ENCODE data around the gene DHPS. TPM values are rescaled to one million over a fixed set of nuclear protein-coding genes. Genes with fewer than 3 reads are reported as not detected.
"Not testable (repeated sequence)": the region's sequence is repeated elsewhere in the genome, so short reads cannot be mapped to it uniquely, and the experiment has no call there.

DHPS gene
- 106 and 109 TPM in 2 replicates for total RNA-seq (2014; rRNA removed)
- polyA plus RNA-seq (2012): 66.0 TPM

GRCh38 chr19:12681074-12681987 is at the start of gene DHPS:
TSS of gene DHPS (minus strand) at chr19:12681880. CDS start at chr19:12681766, 114 bp downstream.
- peak; percentile 97 for DNase-seq (ENCODE audit: low read depth)

- no peak for DNase-seq (ENCODE audit: low read depth)
Observed at GRCh38 chr19:12731337-12731736, 49.7 kb upstream of the DHPS start.

DNA sequence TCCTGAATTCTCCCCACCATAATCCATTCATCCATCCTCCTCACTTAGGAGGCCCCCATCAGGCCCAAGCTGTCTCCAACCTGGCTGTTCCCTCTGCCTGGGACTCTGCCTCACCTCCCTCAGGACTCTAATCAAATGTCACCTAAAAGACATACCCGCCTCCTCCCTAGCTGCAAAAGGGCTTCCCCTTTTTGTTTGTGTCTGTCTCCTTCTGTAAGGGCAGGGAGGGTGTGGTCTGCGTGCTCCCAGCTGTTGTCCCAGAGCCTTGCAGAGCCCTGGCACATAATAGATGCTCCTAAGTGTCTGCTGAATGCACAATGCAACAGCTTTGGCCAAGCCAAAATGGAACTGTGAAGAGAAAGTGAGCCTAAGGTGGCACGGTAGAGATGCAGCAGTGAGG is 48.4 kb upstream of the DHPS start:
- DNase-seq (ENCODE audit: low read depth): no peak

DNA sequence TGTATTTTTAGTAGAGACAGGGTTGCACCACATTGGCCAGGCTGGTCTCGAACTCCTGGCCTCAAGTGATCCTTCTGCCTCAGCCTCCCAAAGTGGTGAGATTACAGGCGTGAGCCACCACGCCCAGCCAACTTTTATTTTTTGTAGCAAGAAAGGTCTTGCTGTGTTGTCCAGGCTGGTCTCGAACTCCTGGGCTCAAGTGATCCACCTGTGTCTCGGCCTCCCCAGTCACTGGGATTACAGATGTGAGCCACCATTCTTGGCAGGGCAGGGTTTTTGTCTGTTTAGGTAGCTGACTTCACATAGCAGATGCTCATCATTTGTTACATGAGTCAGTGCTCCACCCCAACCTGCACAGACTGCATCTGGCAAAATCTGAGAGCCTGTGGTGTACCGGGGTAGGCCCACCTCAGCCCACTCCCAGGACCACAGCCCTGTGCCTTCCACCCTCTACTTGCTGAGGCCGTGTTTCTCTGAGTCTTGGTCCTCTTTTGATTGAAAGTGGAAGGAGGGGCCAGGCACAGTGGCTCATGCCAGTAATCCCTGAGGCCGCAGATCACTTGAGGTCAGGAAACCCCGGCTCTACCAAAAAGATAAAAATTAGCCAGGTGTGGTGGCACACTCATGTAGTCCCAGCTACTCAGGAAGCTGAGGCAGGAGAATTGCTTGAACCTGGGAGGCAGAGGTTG is 46.2 kb upstream of the DHPS start:
- no peak for DNase-seq (ENCODE audit: low read depth)

- no peak for DNase-seq (ENCODE audit: low read depth)
Observed at GRCh38 chr19:12726988-12727316, 45.3 kb upstream of the DHPS start.

GRCh38 chr19:12725612-12726011 is 43.9 kb upstream of the DHPS start:
- not testable (repeated sequence) for DNase-seq (ENCODE audit: low read depth)

DNA sequence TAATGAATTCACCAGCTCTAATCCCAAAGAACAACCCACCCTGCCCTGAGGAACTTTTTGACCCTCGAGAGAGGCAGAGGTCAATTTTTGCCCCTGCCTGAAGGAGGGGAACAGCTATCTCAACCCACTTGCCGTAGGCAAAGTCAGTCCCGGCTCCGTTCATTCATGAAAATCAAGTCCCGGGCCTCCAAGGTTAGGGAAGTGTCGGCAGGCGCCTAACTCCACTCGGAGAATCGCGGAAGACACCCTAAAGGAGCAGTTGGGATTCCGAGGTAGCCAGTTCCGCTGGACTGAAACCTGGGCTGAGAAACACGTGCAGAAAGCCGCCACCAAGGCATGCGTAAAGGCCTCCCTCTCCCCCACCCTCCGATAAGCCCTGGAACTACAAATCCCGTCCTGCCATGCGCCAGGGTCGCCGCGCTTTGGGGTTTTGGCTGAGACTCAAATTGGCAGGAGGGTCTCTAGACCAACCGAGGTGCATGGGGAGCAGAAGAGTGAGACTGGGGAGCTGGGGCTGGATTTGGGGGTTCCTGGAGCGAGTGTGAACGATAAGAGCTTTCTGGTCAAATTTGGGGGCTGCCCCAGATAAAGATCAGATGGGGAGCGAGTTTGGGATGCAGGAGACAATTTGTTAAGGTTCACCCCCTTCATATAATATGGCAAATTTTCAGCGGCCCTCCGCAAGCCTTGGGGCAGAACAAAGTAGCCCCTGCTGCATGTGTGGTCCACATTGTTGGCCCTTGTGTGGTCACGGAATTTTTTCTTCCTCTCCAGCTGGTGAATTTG is 42.2 kb upstream of the DHPS start, which contains the start of gene TNPO2:
Gene TNPO2 (minus strand): TSS at position 292 of the 786 bp plus-strand sequence. CDS start 2,955 bp downstream, outside the sequence.
- DNase-seq (ENCODE audit: low read depth): peak; percentile 65

DNA sequence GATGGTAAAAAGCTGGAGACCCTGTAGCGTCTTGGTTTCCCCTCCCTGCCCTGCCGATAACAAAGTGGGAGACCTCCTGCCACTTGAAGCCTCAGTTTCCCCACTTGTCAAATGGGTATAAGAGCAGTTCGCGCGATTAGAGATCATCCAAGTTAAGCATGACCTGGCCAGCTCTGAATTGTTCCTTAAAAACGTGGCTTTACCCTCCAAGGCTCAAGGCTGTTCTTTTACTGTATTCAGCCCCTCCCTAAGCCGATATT is 41.6 kb upstream of the DHPS start:
- DNase-seq (ENCODE audit: low read depth): peak; percentile 17

DNA sequence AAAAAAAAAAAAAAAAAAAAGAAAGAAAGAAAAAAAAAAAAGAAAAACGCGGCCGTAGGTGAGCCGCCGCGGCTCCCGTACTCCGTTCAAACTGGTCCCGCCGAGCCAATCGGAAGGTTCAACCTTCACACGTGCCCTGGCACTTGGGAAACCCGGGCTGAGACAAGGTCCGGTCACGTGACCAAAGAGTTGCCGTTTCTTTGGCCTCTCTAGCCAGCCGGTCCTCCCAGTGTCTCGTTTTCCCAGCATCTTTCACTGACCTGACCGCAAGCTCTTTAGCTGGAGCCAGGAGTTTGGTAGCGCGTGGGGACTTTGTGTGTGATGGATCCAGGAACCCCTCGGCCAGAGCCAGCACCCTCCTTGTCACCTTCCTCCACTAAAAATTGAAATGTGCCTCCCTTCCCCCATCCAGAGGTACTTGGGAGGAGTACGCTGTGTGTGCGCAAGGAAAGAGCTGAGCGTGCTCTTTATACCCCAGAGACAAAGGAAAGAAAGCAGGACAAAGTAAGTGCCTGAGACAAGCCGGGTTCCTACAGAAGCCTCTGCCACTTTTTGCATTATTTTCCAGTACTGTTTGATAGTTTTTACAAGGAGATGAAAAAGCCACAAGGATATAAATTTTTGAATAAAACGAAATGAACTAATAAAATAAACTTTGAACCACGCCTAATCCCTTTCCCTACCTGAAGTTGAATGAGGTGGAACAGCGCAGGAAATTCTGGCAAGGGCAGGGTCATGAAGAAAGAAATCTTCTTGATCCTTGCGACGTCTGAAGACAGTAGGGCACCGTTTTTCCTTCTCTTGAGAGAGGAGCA is 41.1 kb upstream of the DHPS start:
- peak; percentile 99 for DNase-seq (ENCODE audit: low read depth)

- DNase-seq (ENCODE audit: low read depth): peak; percentile 71
Observed at GRCh38 chr19:12721656-12722565, 40.2 kb upstream of the DHPS start.

- DNase-seq (ENCODE audit: low read depth): peak; percentile 46
Observed at GRCh38 chr19:12720851-12721655, 39.4 kb upstream of the DHPS start.

GRCh38 chr19:12720296-12720695 is 38.6 kb upstream of the DHPS start:
- no peak for DNase-seq (ENCODE audit: low read depth)

- no peak for DNase-seq (ENCODE audit: low read depth)
Observed at GRCh38 chr19:12715929-12716328, 34.2 kb upstream of the DHPS start.

DNA sequence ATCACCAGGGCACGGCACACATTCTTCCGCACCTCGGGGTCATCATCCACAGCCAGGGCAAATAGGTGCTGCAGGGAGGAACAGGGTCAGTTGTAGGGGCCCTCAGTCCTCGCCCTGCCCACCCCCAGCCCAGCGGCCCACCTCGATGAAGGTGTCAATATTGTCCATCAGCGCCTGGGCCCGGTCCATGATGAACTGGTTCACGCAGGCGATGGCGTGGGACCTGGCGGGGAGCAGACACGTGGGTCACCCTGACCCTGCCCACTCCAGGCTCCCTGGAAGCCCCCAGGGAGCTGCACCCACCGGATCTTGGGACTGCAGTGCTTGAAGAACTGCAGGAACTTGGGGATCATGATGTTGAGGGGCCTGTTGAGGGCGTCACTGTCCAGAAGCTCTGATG is 33.4 kb upstream of the DHPS start:
- DNase-seq (ENCODE audit: low read depth): no peak

GRCh38 chr19:12713304-12713703 is 31.6 kb upstream of the DHPS start:
- not testable (repeated sequence) for DNase-seq (ENCODE audit: low read depth)

DNA sequence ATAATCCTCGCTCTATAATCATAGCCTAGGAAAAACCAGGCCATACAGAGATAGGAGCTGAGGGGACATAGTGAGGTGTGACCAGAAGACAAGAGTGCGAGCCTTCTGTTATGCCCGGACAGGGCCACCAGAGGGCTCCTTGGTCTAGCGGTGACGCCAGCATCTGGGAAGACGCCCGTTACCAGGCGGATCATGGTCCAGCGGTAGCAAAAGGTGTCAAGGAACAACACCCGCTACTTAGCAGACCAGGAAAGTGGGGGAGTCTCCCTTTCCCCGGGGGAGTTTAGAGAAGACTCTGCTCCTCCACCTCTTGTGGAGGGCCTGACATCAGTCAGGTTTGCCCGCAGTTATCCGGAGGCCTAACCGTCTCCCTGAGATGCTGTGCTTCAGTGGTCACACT is 30.4 kb upstream of the DHPS start:
- DNase-seq (ENCODE audit: low read depth): not testable (repeated sequence)

DNA sequence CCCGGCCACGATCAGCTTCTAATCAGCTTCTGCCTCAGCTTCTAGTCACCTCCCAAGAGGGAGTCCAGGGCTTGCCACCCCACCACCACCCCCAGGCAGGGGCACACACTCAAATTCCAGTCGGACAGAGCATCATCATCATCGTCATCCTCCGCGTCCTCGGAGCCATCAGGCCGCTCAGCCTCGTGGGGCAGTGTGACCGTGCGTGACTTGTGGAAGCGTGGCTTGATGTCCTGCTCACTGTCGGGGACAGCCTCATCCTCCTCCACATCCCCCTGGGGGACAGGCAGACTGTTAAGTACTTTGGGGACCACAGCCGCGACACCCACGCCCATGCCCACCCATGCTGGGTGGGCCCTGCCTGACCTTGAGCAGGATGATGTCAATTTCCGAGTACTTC is 29.5 kb upstream of the DHPS start:
- DNase-seq (ENCODE audit: low read depth): no peak

DNA sequence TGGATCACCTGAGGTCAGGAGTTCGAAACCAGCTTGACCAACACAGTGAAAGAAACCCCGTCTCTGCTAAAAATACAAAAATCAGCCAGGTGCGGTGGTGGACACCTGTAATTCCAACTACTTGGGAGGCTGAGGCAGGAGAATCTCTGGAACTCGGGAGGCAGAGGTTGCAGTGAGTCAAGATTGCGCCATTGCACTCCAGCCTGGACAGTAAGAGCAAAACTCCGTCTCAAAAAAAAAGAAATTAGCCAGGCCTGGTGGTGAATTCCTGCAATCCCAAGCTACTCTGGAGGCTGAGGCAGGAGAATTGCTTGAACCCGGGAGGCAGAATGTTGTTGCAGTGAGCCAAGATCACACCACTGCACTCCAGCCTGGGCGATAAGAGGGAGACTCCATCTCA is 27.0 kb upstream of the DHPS start:
- DNase-seq (ENCODE audit: low read depth): no peak

DNA sequence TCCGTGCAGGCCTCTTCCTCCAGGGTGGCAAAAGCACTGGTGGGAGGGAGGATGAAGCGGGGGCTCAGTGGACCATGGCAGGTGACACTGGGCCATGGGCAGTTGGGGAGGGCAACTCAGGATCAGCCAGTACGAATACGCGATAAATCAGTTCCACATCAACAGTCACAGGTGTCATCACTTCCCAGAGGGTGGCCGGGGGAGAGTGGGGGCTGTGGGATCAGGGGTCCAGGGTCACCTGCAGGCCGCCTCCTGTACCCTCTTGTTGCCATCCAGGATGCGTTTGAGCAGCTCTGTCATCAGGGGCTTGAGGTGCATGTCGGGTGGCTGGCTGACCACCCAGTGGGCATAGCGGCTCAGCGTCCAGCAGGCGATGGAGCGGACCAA is 24.6 kb upstream of the DHPS start:
- no peak for DNase-seq (ENCODE audit: low read depth)

Measured in LHCN-M2 (cell line).